Nephron (organoid): ENCODE data around the gene PAPOLA.

Experiments used
- H3K27ac Mint-ChIP-seq, 3 experiments: 2 replicates each; pipeline ENCODE4 v1.8.0; 2020; ENCODE audit warnings: mixed read lengths in 3 of 3, mild to moderate bottlenecking in 2 of 3, moderate library complexity in 1 of 3
- H3K27me3 Mint-ChIP-seq: 2 replicates; pipeline ENCODE4 v1.8.0; 2021; ENCODE audit warnings: low read depth, mild to moderate bottlenecking, moderate library complexity, mixed read lengths
- H3K36me3 Mint-ChIP-seq: 2 replicates; pipeline ENCODE4 v1.8.0; 2020; ENCODE audit warnings: low read depth, mixed read lengths
- H3K4me1 Mint-ChIP-seq: 2 replicates; pipeline ENCODE4 v1.8.0; 2020; ENCODE audit warnings: mixed read lengths
- H3K4me3 Mint-ChIP-seq, 3 experiments: 2 replicates each; pipeline ENCODE4 v1.8.0; 2020; ENCODE audit warnings: mild to moderate bottlenecking in 3 of 3, mixed read lengths in 3 of 3, moderate library complexity in 2 of 3
- H3K9me3 Mint-ChIP-seq: 2 replicates; pipeline ENCODE4 v1.8.0; 2020; ENCODE audit warnings: mixed read lengths
- CTCF ChIP-seq, 3 experiments: fragments of 200-600 bp; sonication (generic); IDR thresholded peaks; one replicate each; pipeline ENCODE4 v1.5.0; 2021; ENCODE audit warnings: antibody characterized with exemption in 3 of 3; ENCODE audit not compliant: unreplicated experiment in 3 of 3

The PAPOLA gene

GRCh38 chr14:96481731-96482314, 20.4 kb upstream of the PAPOLA start:
- peaks cover 16% of the 10 kb centered on the region for H3K27me3 Mint-ChIP-seq
- no peaks in the 10 kb centered on the region for H3K4me1 Mint-ChIP-seq
- H3K9me3 Mint-ChIP-seq = no peaks in the 10 kb centered on the region
- H3K27ac Mint-ChIP-seq = no peak overlapping the region
- H3K4me3 Mint-ChIP-seq = no peak overlapping the region
- H3K36me3 Mint-ChIP-seq = no peaks in the 10 kb centered on the region
- no peak for TF ChIP-seq CTCF (IDR thresholded peaks at IDR 0.05; ENCODE audit: unreplicated experiment in 3 of 3)

- TF ChIP-seq CTCF (IDR thresholded peaks at IDR 0.05; ENCODE audit: unreplicated experiment in 3 of 3) = no peak
- Mint-ChIP-seq H3K4me3 (no peak overlapping the region), H3K36me3 (no peaks in the 10 kb centered on the region), H3K27me3 (peaks cover 16% of the 10 kb centered on the region), H3K4me1 (no peaks in the 10 kb centered on the region), H3K9me3 (no peaks in the 10 kb centered on the region), H3K27ac (no peak overlapping the region)
These were observed 19.2 kb upstream of the PAPOLA start for GRCh38 chr14:96482986-96483385.

GRCh38 chr14:96484399-96484798, 17.8 kb upstream of the PAPOLA start:
- Mint-ChIP-seq H3K36me3 (no peaks in the 10 kb centered on the region), H3K9me3 (no peaks in the 10 kb centered on the region), H3K4me1 (no peaks in the 10 kb centered on the region), H3K27me3 (peaks cover 16% of the 10 kb centered on the region), H3K27ac (no peak overlapping the region), H3K4me3 (no peak overlapping the region)
- TF ChIP-seq CTCF (IDR thresholded peaks at IDR 0.05; ENCODE audit: unreplicated experiment in 3 of 3) = no peak

- Mint-ChIP-seq H3K4me3 (no peak overlapping the region), H3K27me3 (peaks cover 16% of the 10 kb centered on the region), H3K9me3 (no peaks in the 10 kb centered on the region), H3K4me1 (no peaks in the 10 kb centered on the region), H3K36me3 (no peaks in the 10 kb centered on the region), H3K27ac (no peak overlapping the region)
- no peak for TF ChIP-seq CTCF (IDR thresholded peaks at IDR 0.05; ENCODE audit: unreplicated experiment in 3 of 3)
These were observed 15.5 kb upstream of the PAPOLA start for GRCh38 chr14:96486705-96487104.

- Mint-ChIP-seq H3K4me3 (no peak overlapping the region), H3K27ac (no peak overlapping the region), H3K4me1 (no peaks in the 10 kb centered on the region), H3K9me3 (no peaks in the 10 kb centered on the region), H3K27me3 (peaks cover 14% of the 10 kb centered on the region), H3K36me3 (no peaks in the 10 kb centered on the region)
- TF ChIP-seq CTCF (IDR thresholded peaks at IDR 0.05; ENCODE audit: unreplicated experiment in 3 of 3) = no peak
These were observed 12.9 kb upstream of the PAPOLA start for GRCh38 chr14:96489327-96489726.

GRCh38 chr14:96493178-96493577, 9.0 kb upstream of the PAPOLA start:
- no peaks in the 10 kb centered on the region for H3K9me3 Mint-ChIP-seq
- no peaks in the 10 kb centered on the region for H3K36me3 Mint-ChIP-seq
- no peak overlapping the region for H3K27ac Mint-ChIP-seq

More at GRCh38 chr14:96493178-96493577, 9.0 kb upstream of the PAPOLA start:
- Mint-ChIP-seq H3K4me3 (no peak overlapping the region), H3K27me3 (peaks cover 10% of the 10 kb centered on the region), H3K4me1 (no peaks in the 10 kb centered on the region)
- TF ChIP-seq CTCF (IDR thresholded peaks at IDR 0.05; ENCODE audit: unreplicated experiment in 3 of 3) = no peak
